HEK293 (cell line): ENCODE measurements around the gene RNF123.

Experiments
- CTCF ChIA-PET: fragments of 350-600 bp; formaldehyde crosslinking; extraction: SDS; loops from one replicate; lab custom pipeline; 2021; ENCODE audit warnings: antibody characterized with exemption; lab: Yijun Ruan, JAX
- POLR2A ChIA-PET: fragments of 300-600 bp; formaldehyde crosslinking; extraction: SDS; loops from one replicate; lab custom pipeline; 2020; ENCODE audit warnings: antibody characterized with exemption, inconsistent platforms; lab: Yijun Ruan, JAX
- H3K27ac ChIP-seq: fragments of 200-500 bp; sonication (Bioruptor generic); 2 replicates; pipeline ENCODE4 v1.5.1; 2014; ENCODE audit warnings: low read depth, low read length, control low read depth, inconsistent platforms; ENCODE audit errors: extremely low read depth
- H3K36me3 ChIP-seq, 2 experiments: fragments of 200-500 bp in 1 of 2; sonication (Bioruptor generic) in 1 of 2; 1 replicate in 1 of 2; 2 replicates in 1 of 2; pipeline ENCODE4 v1.5.1; 2014 to 2017; ENCODE audit warnings: inconsistent platforms in 2 of 2, low read length in 2 of 2; ENCODE audit not compliant: control insufficient read depth in 2 of 2, insufficient read depth in 1 of 2
- H3K4me1 ChIP-seq: fragments of 200-500 bp; sonication (Bioruptor generic); 2 replicates; pipeline ENCODE4 v1.5.1; 2014; ENCODE audit warnings: mild to moderate bottlenecking, low read length, inconsistent platforms; ENCODE audit not compliant: control insufficient read depth, insufficient read depth
- H3K4me3 ChIP-seq: 2 replicates; pipeline ENCODE4 v1.5.1; 2011; ENCODE audit warnings: low read depth, mild to moderate bottlenecking, control low read depth, low read length, moderate library complexity
- H3K9me3 ChIP-seq: fragments of 200-500 bp; sonication (Bioruptor generic); 2 replicates; pipeline ENCODE4 v1.5.1; 2014; ENCODE audit warnings: low read depth, low read length, inconsistent platforms; ENCODE audit not compliant: control insufficient read depth, insufficient read depth
- GLI2 ChIP-seq: fragments of 450-650 bp; formaldehyde crosslinking; IDR thresholded peaks from 2 replicates; pipeline ENCODE4; 2017; ENCODE audit warnings: missing biosample characterization, missing genetic modification characterization, low read depth, borderline replicate concordance
- IKZF3 ChIP-seq: fragments of 450-650 bp; IDR thresholded peaks from 2 replicates; pipeline ENCODE4 v1.5.0; 2018; ENCODE audit warnings: missing biosample characterization, mild to moderate bottlenecking, missing genetic modification characterization, moderate library complexity
- SCRT2 ChIP-seq: fragments of 450-650 bp; formaldehyde crosslinking; IDR thresholded peaks from 2 replicates; pipeline ENCODE4 v1.5.1; 2016; ENCODE audit warnings: missing biosample characterization, missing genetic modification characterization
- SETDB1 ChIP-seq: IDR thresholded peaks from one replicate; pipeline ENCODE4 v1.6.1; 2017; ENCODE audit warnings: mild to moderate bottlenecking, low read length, moderate library complexity, mixed read lengths; ENCODE audit not compliant: insufficient read length
- SP7 ChIP-seq: fragments of 450-650 bp; formaldehyde crosslinking; IDR thresholded peaks from 2 replicates; pipeline ENCODE4 v1.5.1; 2016; ENCODE audit warnings: missing biosample characterization, missing genetic modification characterization
- TCF7L2 ChIP-seq: IDR thresholded peaks from 2 replicates; pipeline ENCODE4 v1.6.1; 2011; ENCODE audit warnings: low read depth, mild to moderate bottlenecking, inconsistent platforms, low read length, moderate library complexity, borderline replicate concordance
- TRIM28 ChIP-seq: IDR thresholded peaks from 2 replicates; pipeline ENCODE4 v1.6.1; 2011; ENCODE audit warnings: low read length, control low read depth, borderline replicate concordance
- ZBTB20 ChIP-seq: fragments of 450-650 bp; formaldehyde crosslinking; IDR thresholded peaks from 2 replicates; pipeline ENCODE4 v1.5.1; 2016; ENCODE audit warnings: missing biosample characterization, missing genetic modification characterization
- ZNF133 ChIP-seq: fragments of 450-650 bp; formaldehyde crosslinking; IDR thresholded peaks from 2 replicates; pipeline ENCODE4 v1.5.1; 2016; ENCODE audit warnings: missing biosample characterization, missing genetic modification characterization
- ZNF138 ChIP-seq: fragments of 450-650 bp; formaldehyde crosslinking; IDR thresholded peaks from 2 replicates; pipeline ENCODE4 v1.5.1; 2016; ENCODE audit warnings: missing biosample characterization, missing genetic modification characterization, borderline replicate concordance
- ZNF266 ChIP-seq: fragments of 450-650 bp; formaldehyde crosslinking; IDR thresholded peaks from 2 replicates; pipeline ENCODE4 v1.5.1; 2016; ENCODE audit warnings: missing biosample characterization, missing genetic modification characterization, low read depth
- ZNF292 ChIP-seq: fragments of 450-650 bp; formaldehyde crosslinking; IDR thresholded peaks from 2 replicates; pipeline ENCODE4 v1.5.1; 2016; ENCODE audit warnings: low read depth, missing biosample characterization, missing genetic modification characterization, borderline replicate concordance
- ZNF354C ChIP-seq: fragments of 450-650 bp; formaldehyde crosslinking; IDR thresholded peaks from 2 replicates; pipeline ENCODE4 v1.5.1; 2016; ENCODE audit warnings: missing biosample characterization, missing genetic modification characterization, low read depth, borderline replicate concordance
- ZNF529 ChIP-seq: fragments of 450-650 bp; formaldehyde crosslinking; IDR thresholded peaks from 2 replicates; pipeline ENCODE4 v1.5.1; 2017; ENCODE audit warnings: missing genetic modification characterization, missing biosample characterization; ENCODE audit not compliant: insufficient replicate concordance
- ZNF561 ChIP-seq: fragments of 450-650 bp; IDR thresholded peaks from 2 replicates; pipeline ENCODE4 v1.5.1; 2018; ENCODE audit warnings: missing biosample characterization, missing genetic modification characterization, borderline replicate concordance
- ZNF660 ChIP-seq: fragments of 450-650 bp; IDR thresholded peaks from 2 replicates; pipeline ENCODE4 v1.5.1; 2018; ENCODE audit warnings: missing biosample characterization, mild to moderate bottlenecking, missing genetic modification characterization
- ZSCAN23 ChIP-seq: fragments of 450-650 bp; formaldehyde crosslinking; IDR thresholded peaks from 2 replicates; pipeline ENCODE4 v1.5.1; 2016; ENCODE audit warnings: missing biosample characterization, missing genetic modification characterization
- ZXDB ChIP-seq: fragments of 450-650 bp; formaldehyde crosslinking; IDR thresholded peaks from 2 replicates; pipeline ENCODE4 v1.5.1; 2016; ENCODE audit warnings: missing biosample characterization, missing genetic modification characterization
- TF ChIP-seq, protein P1 (sequence below): fragments of 450-650 bp; formaldehyde crosslinking; IDR thresholded peaks from 2 replicates; pipeline ENCODE4 v1.5.1; 2016; ENCODE audit warnings: missing biosample characterization, missing genetic modification characterization
- TF ChIP-seq, protein P2 (sequence below): fragments of 450-650 bp; formaldehyde crosslinking; IDR thresholded peaks from 2 replicates; pipeline ENCODE4 v1.5.1; 2017; ENCODE audit warnings: missing biosample characterization, missing genetic modification characterization

RNF123 gene

DNA sequence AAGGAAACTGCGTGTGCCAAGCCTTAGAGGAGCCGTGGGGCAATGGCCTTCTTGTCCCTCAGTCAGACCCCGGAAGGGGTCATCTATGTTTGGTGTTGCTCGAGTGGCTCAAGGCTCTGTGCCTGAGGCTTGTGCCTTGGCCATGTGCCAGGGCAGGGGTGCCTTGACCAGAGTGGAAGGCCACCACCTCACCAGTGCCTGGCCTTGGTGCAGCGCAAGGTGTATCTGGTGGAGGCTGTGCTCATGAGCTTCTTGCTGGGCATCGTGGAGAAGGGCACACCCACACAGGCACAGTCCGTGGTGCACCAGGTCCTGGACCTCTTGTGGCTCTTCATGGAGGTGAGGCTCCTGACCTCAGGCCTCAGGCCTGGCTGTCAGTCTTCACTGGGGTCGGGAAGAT, 10.7 kb downstream of the RNF123 start (continued):
- TF ChIP-seq, protein P1, sequence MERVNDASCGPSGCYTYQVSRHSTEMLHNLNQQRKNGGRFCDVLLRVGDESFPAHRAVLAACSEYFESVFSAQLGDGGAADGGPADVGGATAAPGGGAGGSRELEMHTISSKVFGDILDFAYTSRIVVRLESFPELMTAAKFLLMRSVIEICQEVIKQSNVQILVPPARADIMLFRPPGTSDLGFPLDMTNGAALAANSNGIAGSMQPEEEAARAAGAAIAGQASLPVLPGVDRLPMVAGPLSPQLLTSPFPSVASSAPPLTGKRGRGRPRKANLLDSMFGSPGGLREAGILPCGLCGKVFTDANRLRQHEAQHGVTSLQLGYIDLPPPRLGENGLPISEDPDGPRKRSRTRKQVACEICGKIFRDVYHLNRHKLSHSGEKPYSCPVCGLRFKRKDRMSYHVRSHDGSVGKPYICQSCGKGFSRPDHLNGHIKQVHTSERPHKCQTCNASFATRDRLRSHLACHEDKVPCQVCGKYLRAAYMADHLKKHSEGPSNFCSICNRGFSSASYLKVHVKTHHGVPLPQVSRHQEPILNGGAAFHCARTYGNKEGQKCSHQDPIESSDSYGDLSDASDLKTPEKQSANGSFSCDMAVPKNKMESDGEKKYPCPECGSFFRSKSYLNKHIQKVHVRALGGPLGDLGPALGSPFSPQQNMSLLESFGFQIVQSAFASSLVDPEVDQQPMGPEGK (tag by site-specific recombination), result no peak
- TF ChIP-seq, protein P2, sequence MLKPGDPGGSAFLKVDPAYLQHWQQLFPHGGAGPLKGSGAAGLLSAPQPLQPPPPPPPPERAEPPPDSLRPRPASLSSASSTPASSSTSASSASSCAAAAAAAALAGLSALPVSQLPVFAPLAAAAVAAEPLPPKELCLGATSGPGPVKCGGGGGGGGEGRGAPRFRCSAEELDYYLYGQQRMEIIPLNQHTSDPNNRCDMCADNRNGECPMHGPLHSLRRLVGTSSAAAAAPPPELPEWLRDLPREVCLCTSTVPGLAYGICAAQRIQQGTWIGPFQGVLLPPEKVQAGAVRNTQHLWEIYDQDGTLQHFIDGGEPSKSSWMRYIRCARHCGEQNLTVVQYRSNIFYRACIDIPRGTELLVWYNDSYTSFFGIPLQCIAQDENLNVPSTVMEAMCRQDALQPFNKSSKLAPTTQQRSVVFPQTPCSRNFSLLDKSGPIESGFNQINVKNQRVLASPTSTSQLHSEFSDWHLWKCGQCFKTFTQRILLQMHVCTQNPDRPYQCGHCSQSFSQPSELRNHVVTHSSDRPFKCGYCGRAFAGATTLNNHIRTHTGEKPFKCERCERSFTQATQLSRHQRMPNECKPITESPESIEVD (tag by site-specific recombination), result no peak
- no peak for TF ChIP-seq ZNF561 (tag by site-specific recombination)
- no peak for TF ChIP-seq ZBTB20 (tag by site-specific recombination)

DNA sequence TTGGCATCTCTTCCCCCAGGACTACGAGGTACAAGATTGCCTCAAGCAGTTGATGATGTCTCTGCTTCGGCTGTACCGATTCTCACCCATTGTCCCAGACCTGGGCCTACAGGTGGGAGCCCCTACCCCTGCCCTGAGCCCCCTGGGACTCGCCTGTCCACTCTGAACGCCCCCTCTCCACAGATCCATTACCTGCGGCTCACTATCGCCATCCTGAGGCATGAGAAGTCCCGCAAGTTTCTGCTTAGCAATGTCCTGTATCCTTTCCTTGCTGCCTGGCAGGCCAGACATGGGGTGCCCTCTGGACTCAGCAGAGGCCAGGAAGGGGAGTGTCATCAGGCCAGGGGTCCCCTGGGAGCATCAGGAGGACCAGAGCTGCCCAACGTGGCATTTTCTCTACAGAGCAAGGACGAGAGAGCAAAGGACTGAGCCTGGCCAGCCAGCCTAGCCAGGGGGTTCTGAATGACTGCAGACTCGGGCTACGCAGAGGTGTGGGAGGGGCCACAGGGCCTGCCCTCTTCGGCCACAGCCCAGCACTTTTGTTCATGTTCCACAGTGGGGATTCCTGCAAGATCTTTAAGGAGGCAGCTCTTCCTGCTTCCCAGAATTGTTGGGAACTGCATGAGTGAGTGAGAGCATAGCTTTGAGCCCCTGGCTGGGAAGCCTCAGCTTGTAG, 11.2 kb downstream of the RNF123 start:
- no peaks in the 10 kb centered on the region for H3K4me1 ChIP-seq
- TF ChIP-seq ZNF660 (tag by site-specific recombination) (no peak), ZNF354C (no peak), IKZF3 (no peak), SETDB1 (no peak), ZSCAN23 (tag by site-specific recombination) (no peak), ZNF292 (tag by site-specific recombination) (no peak), ZNF138 (tag by site-specific recombination) (no peak), ZNF529 (tag by site-specific recombination) (no peak), GLI2 (no peak), ZNF266 (tag by site-specific recombination) (no peak), ZNF133 (tag by site-specific recombination) (no peak), SCRT2 (no peak), ZXDB (tag by site-specific recombination) (no peak), TRIM28 (no peak), SP7 (tag by site-specific recombination) (no peak), ZNF561 (tag by site-specific recombination) (no peak)
- H3K4me3 ChIP-seq, result no peak overlapping the region
- CTCF ChIA-PET, result interaction anchor here (0.6 to 4.7 kb wide), 4 partner anchors 29 to 161 kb away, joined by 4 to 36 read pairs (median 10); no protein-coding TSS in a partner anchor
- POLR2A ChIA-PET, result interaction anchor here (0.6 kb wide), 1 partner anchor 125 kb away, joined by 3 read pairs; no protein-coding TSS in a partner anchor
- H3K27ac ChIP-seq, result no peak overlapping the region
- no peaks in the 10 kb centered on the region for H3K9me3 ChIP-seq
- peaks cover 0 to 86% of the 10 kb centered on the region in 2 experiments; a peak in 1 of 3 replicates for H3K36me3 ChIP-seq

DNA sequence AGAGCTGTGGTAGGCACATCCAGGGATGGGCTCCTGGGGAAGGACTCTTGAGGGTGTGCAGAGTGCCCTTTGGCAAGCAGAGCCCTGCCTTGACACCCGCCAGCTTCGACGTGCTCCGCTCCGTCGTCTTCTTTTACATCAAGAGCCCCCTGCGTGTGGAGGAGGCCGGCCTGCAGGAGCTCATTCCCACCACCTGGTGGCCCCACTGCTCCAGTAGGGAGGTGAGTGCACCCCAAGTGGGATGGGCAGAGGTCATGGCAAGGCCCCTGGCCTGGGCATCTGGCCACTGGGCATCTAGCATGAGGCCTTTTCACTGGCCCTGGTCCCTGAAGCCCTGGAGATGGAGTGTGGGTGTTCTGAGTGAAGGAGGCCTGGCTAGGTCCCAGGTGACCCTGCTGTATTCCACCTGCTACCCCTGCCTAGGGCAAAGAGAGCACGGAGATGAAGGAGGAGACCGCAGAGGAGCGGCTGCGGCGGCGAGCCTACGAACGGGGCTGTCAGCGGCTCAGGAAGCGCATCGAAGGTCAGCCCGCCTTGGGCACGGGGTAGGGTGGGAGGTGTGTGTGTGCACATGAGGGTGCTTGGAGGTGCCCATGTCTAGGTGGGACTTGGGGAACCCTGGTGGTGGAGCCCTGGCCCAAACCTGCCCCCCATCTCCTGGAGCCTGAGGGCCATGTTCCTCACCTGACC, 12.2 kb downstream of the RNF123 start:
- Histone ChIP-seq H3K36me3 (peaks cover 0 to 94% of the 10 kb centered on the region in 2 experiments; a peak in 1 of 3 replicates), H3K4me1 (no peaks in the 10 kb centered on the region), H3K9me3 (no peaks in the 10 kb centered on the region), H3K4me3 (no peak overlapping the region), H3K27ac (no peak overlapping the region)
- ChIA-PET CTCF (interaction anchor here (0.7 to 4.7 kb wide), 4 partner anchors 28 to 162 kb away, joined by 3 to 36 read pairs (median 10); no protein-coding TSS in a partner anchor), POLR2A (interaction anchor here (0.5 to 0.6 kb wide), 2 partner anchors 135 to 660 kb away, joined by 3 to 7 read pairs; no protein-coding TSS in a partner anchor)
- TF ChIP-seq TCF7L2, result no peak
